Ovary (tissue), 3 donors: Measurements from ENCODE around the gene CDC42BPA.

ENCODE experiments used
- CTCF ChIP-seq, 3 donors: fragments of 450-650 bp in 2 of 3; fragments of 200-600 bp in 1 of 3; IDR thresholded peaks; one replicate each; pipeline versions ENCODE4 v1.5.1 to v1.8.0; 2016 to 2022; ENCODE audit warnings: antibody characterized with exemption in 3 of 3, mild to moderate bottlenecking in 1 of 3
- EP300 ChIP-seq: sonication (generic); formaldehyde crosslinking; IDR thresholded peaks from one replicate; pipeline ENCODE4 v1.6.1; 2017; ENCODE audit warnings: antibody characterized with exemption
- POLR2A ChIP-seq: fragments of 450-650 bp; IDR thresholded peaks from one replicate; pipeline ENCODE4 v1.6.1; 2017; ENCODE audit warnings: antibody characterized with exemption, mild to moderate bottlenecking, moderate library complexity
- donor health status: DM: no; HTN: no; CAD: no.

- TF ChIP-seq CTCF (IDR thresholded peaks at IDR 0.05) = no peak
- no peak for TF ChIP-seq POLR2A
- TF ChIP-seq EP300 = no peak
These were observed 9.6 kb downstream of the CDC42BPA start for GRCh38 chr1:227308367-227309336.
